ENCODE results near the gene ITGAX. TPM values are rescaled to one million over a fixed set of nuclear protein-coding genes. Genes with fewer than 3 reads are reported as not detected.

Gene ITGAX
- total RNA-seq, 4 donors from 2014 or later: 4.7 to 158 (median 7.3) TPM

GRCh38 chr16:31351246-31351941, 3.6 kb upstream of the ITGAX start:
- no peak for TF ChIP-seq CTCF (IDR thresholded peaks at IDR 0.05; ENCODE audit: low read depth)

- TF ChIP-seq CTCF (IDR thresholded peaks at IDR 0.05; ENCODE audit: low read depth): no peak
Observed at GRCh38 chr16:31351942-31352325, 3.0 kb upstream of the ITGAX start.

- no peak for TF ChIP-seq CTCF (IDR thresholded peaks at IDR 0.05; ENCODE audit: low read depth)
Observed at GRCh38 chr16:31352376-31353115, 2.4 kb upstream of the ITGAX start.

- no peak for TF ChIP-seq CTCF (IDR thresholded peaks at IDR 0.05; ENCODE audit: low read depth)
Observed at GRCh38 chr16:31355431-31356100, 590 bp downstream of the ITGAX start.

- no peak for TF ChIP-seq CTCF (IDR thresholded peaks at IDR 0.05; ENCODE audit: low read depth)
Observed at GRCh38 chr16:31356566-31357323, 1.8 kb downstream of the ITGAX start.

- no peak for TF ChIP-seq CTCF (IDR thresholded peaks at IDR 0.05; ENCODE audit: low read depth)
Observed at GRCh38 chr16:31357324-31358109, 2.5 kb downstream of the ITGAX start.
